HG03520 (cell line): ENCODE data around the gene ENO2.
"Not testable (repeated sequence)": the region's sequence is repeated elsewhere in the genome, so short reads cannot be mapped to it uniquely, and the experiment has no call there.

ENCODE experiments used
- ATAC-seq: cut with Tn5 transposase; IDR thresholded peaks from one replicate; pipeline ENCODE4 v1.9.1; 2021; ENCODE audit warnings: mild to moderate bottlenecking, moderate library complexity; ENCODE audit not compliant: unreplicated experiment

The ENO2 gene

GRCh38 chr12:6914246-6914946 is at the start of gene ENO2:
ENO2 (plus strand) TSS chr12:6914580; CDS start chr12:6915833, 1,253 bp downstream.
- peak; percentile 74 for ATAC-seq

- not testable (repeated sequence) for ATAC-seq
Observed at GRCh38 chr12:6865307-6865706, 49.1 kb upstream of the ENO2 start.

GRCh38 chr12:6866163-6866919 is 48.0 kb upstream of the ENO2 start:
- no peak for ATAC-seq

GRCh38 chr12:6866920-6867412 is 47.4 kb upstream of the ENO2 start:
- no peak for ATAC-seq

- ATAC-seq = peak; percentile 54
Observed at GRCh38 chr12:6867413-6868210, 46.8 kb upstream of the ENO2 start, which contains the start of gene TPI1. TPI1 (plus strand) TSS chr12:6867531; CDS start chr12:6867567, 36 bp downstream.

- no peak for ATAC-seq
Observed at GRCh38 chr12:6868211-6869048, 46.0 kb upstream of the ENO2 start.

GRCh38 chr12:6869049-6870021 is 45.0 kb upstream of the ENO2 start:
- no peak for ATAC-seq

- ATAC-seq = not testable (repeated sequence)
Observed at GRCh38 chr12:6870304-6870703, 44.1 kb upstream of the ENO2 start.

GRCh38 chr12:6871052-6871957 is 43.1 kb upstream of the ENO2 start:
- no peak for ATAC-seq

GRCh38 chr12:6872073-6873048 is 42.0 kb upstream of the ENO2 start:
- ATAC-seq = no peak

GRCh38 chr12:6873094-6874014 is 41.0 kb upstream of the ENO2 start, which contains the start of gene SPSB2:
SPSB2 (minus strand) TSS chr12:6873303; CDS start chr12:6872901, 402 bp downstream.
- peak; percentile 75 for ATAC-seq

- not testable (repeated sequence) for ATAC-seq
Observed at GRCh38 chr12:6874015-6874368, 40.4 kb upstream of the ENO2 start.

GRCh38 chr12:6879824-6880223 is 34.6 kb upstream of the ENO2 start:
- not testable (repeated sequence) for ATAC-seq

GRCh38 chr12:6883252-6883651 is 31.1 kb upstream of the ENO2 start:
- ATAC-seq = no peak

- no peak for ATAC-seq
Observed at GRCh38 chr12:6883683-6884082, 30.7 kb upstream of the ENO2 start.

GRCh38 chr12:6884539-6884938 is 29.8 kb upstream of the ENO2 start:
- ATAC-seq = no peak
